Astrocyte (in vitro differentiated cells and primary cell): ENCODE measurements around the gene ZNF593. TPM values are rescaled to one million over a fixed set of nuclear protein-coding genes. Genes with fewer than 3 reads are reported as not detected.

Source experiments
- DNase-seq: peaks from one replicate; pipeline ENCODE4 v3.0.0-alpha.2; 2010; ENCODE audit warnings: low read depth
- FAIRE-seq: peaks from 2 replicates; lab custom pipeline; 2011; peaks lifted over from hg19 to GRCh38; lab: Jason Lieb, UNC
- H2AFZ ChIP-seq: 2 replicates; pipeline ENCODE4 v1.6.0; 2012; ENCODE audit warnings: low read depth, low read length, inconsistent platforms
- H3K27ac ChIP-seq: 2 replicates; pipeline ENCODE4 v1.5.1; 2011; ENCODE audit warnings: low read depth, low read length, inconsistent platforms
- H3K27me3 ChIP-seq: 2 replicates; pipeline ENCODE4 v1.6.0; 2011; ENCODE audit warnings: low read length, inconsistent platforms; ENCODE audit not compliant: insufficient read depth
- H3K36me3 ChIP-seq: 2 replicates; pipeline ENCODE4 v1.5.1; 2011; ENCODE audit warnings: low read length, inconsistent platforms; ENCODE audit not compliant: insufficient read depth
- H3K4me1 ChIP-seq: 2 replicates; pipeline ENCODE4 v1.5.1; 2011; ENCODE audit warnings: low read length, inconsistent platforms; ENCODE audit not compliant: insufficient read depth
- H3K4me2 ChIP-seq: 2 replicates; pipeline ENCODE4 v1.6.0; 2012; ENCODE audit warnings: low read length, inconsistent platforms
- H3K4me3 ChIP-seq: 2 replicates; pipeline ENCODE4 v1.5.1; 2011; ENCODE audit warnings: low read depth, mild to moderate bottlenecking, low read length, inconsistent platforms; ENCODE audit not compliant: insufficient read depth
- H3K79me2 ChIP-seq: 2 replicates; pipeline ENCODE4 v1.6.0; 2012; ENCODE audit warnings: mild to moderate bottlenecking, low read length, inconsistent platforms; ENCODE audit not compliant: insufficient read depth
- H3K9ac ChIP-seq: 2 replicates; pipeline ENCODE4 v1.6.0; 2012; ENCODE audit warnings: mild to moderate bottlenecking, low read length, inconsistent platforms
- H3K9me3 ChIP-seq: 2 replicates; pipeline ENCODE4 v1.5.1; 2012; ENCODE audit warnings: low read depth, mild to moderate bottlenecking, low read length, inconsistent platforms; ENCODE audit not compliant: insufficient read depth
- H4K20me1 ChIP-seq: 2 replicates; pipeline ENCODE4 v1.6.0; 2012; ENCODE audit warnings: low read length, inconsistent platforms; ENCODE audit not compliant: insufficient read depth
- H3K27ac Mint-ChIP-seq: one replicate; pipeline ENCODE4 v1.8.0; 2021; ENCODE audit warnings: mild to moderate bottlenecking, mixed read lengths; ENCODE audit not compliant: unreplicated experiment
- H3K27me3 Mint-ChIP-seq: one replicate; pipeline ENCODE4 v1.8.0; 2021; ENCODE audit warnings: low read depth, mixed read lengths; ENCODE audit not compliant: unreplicated experiment
- H3K36me3 Mint-ChIP-seq: one replicate; pipeline ENCODE4 v1.8.0; 2021; ENCODE audit warnings: low read depth, mixed read lengths; ENCODE audit not compliant: unreplicated experiment
- H3K4me1 Mint-ChIP-seq: one replicate; pipeline ENCODE4 v1.8.0; 2021; ENCODE audit warnings: low read depth, mixed read lengths; ENCODE audit not compliant: unreplicated experiment
- H3K4me3 Mint-ChIP-seq: one replicate; pipeline ENCODE4 v1.8.0; 2021; ENCODE audit warnings: mild to moderate bottlenecking, moderate library complexity, mixed read lengths; ENCODE audit not compliant: unreplicated experiment
- H3K9me3 Mint-ChIP-seq: one replicate; pipeline ENCODE4 v1.8.0; 2021; ENCODE audit warnings: mild to moderate bottlenecking, mixed read lengths; ENCODE audit not compliant: unreplicated experiment
- EZH2 ChIP-seq: IDR thresholded peaks from 2 replicates; pipeline ENCODE4 v1.6.1; 2012; ENCODE audit warnings: mild to moderate bottlenecking, low read length, inconsistent platforms; ENCODE audit not compliant: insufficient read depth
- total RNA-seq: library from RNA; stranded (reverse); gene quantifications from 2 replicates; pipeline ENCODE4 v1.2.1, GENCODE V29; 2021
- TF ChIP-seq, protein P1 (sequence below): IDR thresholded peaks from 2 replicates; pipeline ENCODE4 v1.5.1; 2011; ENCODE audit warnings: low read depth, mild to moderate bottlenecking, inconsistent platforms, low read length, moderate library complexity; ENCODE audit not compliant: insufficient read depth

ZNF593 gene
- total RNA-seq, 1 donor from 2014 or later = 34.4 TPM

DNA sequence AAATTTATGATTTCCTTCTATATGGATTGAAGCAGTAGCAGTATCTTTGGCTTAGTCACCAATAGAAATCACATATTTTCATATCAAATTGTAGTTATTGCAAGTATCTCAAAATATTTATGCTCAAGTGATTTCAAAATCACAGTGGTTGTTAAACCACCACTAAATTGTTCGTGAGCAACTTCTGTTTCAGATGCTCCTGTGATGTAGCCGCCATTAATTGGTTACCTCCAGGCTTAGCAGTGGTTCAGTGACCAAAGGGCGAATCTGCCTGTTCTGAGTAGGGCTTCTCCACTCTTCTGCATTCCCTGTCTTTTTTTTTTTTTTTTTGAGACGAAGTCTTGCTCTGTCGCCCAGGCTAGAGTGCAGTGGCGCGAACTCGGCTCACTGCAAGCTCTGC lies 5.6 kb downstream of the ZNF593 start:
- Histone ChIP-seq H3K9me3 (no peaks in the 10 kb centered on the region), H4K20me1 (no peaks in the 10 kb centered on the region), H3K4me3 (no peak overlapping the region), H3K79me2 (peaks cover 14% of the 10 kb centered on the region), H3K36me3 (no peaks in the 10 kb centered on the region), H2AFZ (no peak overlapping the region), H3K27me3 (no peaks in the 10 kb centered on the region), H3K4me2 (no peak overlapping the region), H3K27ac (no peak overlapping the region), H3K4me1 (peaks cover 6% of the 10 kb centered on the region), H3K9ac (no peak overlapping the region)
- H3K27me3 Mint-ChIP-seq = no peaks in the 10 kb centered on the region
- no peak overlapping the region for H3K4me3 Mint-ChIP-seq
- no peak for TF ChIP-seq EZH2
- TF ChIP-seq, protein P1, sequence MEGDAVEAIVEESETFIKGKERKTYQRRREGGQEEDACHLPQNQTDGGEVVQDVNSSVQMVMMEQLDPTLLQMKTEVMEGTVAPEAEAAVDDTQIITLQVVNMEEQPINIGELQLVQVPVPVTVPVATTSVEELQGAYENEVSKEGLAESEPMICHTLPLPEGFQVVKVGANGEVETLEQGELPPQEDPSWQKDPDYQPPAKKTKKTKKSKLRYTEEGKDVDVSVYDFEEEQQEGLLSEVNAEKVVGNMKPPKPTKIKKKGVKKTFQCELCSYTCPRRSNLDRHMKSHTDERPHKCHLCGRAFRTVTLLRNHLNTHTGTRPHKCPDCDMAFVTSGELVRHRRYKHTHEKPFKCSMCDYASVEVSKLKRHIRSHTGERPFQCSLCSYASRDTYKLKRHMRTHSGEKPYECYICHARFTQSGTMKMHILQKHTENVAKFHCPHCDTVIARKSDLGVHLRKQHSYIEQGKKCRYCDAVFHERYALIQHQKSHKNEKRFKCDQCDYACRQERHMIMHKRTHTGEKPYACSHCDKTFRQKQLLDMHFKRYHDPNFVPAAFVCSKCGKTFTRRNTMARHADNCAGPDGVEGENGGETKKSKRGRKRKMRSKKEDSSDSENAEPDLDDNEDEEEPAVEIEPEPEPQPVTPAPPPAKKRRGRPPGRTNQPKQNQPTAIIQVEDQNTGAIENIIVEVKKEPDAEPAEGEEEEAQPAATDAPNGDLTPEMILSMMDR = no peak
- peaks cover 6% of the 10 kb centered on the region for H3K4me1 Mint-ChIP-seq
- H3K9me3 Mint-ChIP-seq = no peaks in the 10 kb centered on the region
- FAIRE-seq = no peak
- DNase-seq = no peak
- no peak overlapping the region for H3K27ac Mint-ChIP-seq
- H3K36me3 Mint-ChIP-seq = no peaks in the 10 kb centered on the region

DNA sequence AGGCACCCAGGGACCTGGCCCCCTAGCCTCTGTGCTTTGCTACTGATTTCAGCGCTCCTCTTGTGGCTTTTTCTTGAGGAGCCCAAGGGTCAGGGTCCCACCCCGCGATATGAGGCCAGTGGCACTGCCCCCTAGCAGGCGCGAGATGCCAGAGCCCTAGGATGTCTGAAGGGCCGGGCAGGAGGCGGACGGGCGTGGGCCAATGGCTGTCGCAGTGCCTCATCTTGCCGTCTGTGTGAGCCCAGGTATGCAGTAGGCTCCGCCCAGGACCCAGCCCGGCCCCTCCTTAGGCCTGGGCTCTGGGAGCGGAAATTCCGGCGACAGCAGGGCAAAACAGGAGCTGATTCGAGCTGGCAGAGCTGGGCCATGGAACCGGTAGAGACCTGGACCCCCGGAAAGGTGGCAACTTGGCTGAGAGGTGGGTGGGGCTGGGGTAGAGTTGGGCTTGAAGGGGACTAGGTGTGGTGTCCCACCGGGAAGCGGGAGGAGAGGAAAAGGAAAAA lies 7.5 kb downstream of the ZNF593 start, which contains the start of gene CNKSR1:
Gene CNKSR1, plus strand, starts transcription at position 310 of the 503 bp plus-strand sequence. Its CDS starts 57 bp downstream, at position 367.
- Mint-ChIP-seq H3K4me3 (peak within 1 kb of the TSS; percentile 80), H3K4me1 (peaks cover 10% of the 10 kb centered on the region), H3K27ac (peak within 1 kb of the TSS; percentile 18), H3K9me3 (no peaks in the 10 kb centered on the region), H3K36me3 (peaks cover 4% of the 10 kb centered on the region), H3K27me3 (no peaks in the 10 kb centered on the region)
- DNase-seq (no peak), FAIRE-seq (no peak)
- Histone ChIP-seq H3K79me2 (no peaks in the 10 kb centered on the region), H3K9ac (no peak within 1 kb of the TSS), H3K4me1 (no peaks in the 10 kb centered on the region), H2AFZ (no peak within 1 kb of the TSS), H3K27me3 (no peaks in the 10 kb centered on the region), H3K27ac (no peak within 1 kb of the TSS), H3K9me3 (no peaks in the 10 kb centered on the region), H3K4me3 (no peak within 1 kb of the TSS), H3K4me2 (no peak within 1 kb of the TSS), H3K36me3 (no peaks in the 10 kb centered on the region), H4K20me1 (no peaks in the 10 kb centered on the region)
- TF ChIP-seq, protein P1 = no peak
- no peak for TF ChIP-seq EZH2

DNA sequence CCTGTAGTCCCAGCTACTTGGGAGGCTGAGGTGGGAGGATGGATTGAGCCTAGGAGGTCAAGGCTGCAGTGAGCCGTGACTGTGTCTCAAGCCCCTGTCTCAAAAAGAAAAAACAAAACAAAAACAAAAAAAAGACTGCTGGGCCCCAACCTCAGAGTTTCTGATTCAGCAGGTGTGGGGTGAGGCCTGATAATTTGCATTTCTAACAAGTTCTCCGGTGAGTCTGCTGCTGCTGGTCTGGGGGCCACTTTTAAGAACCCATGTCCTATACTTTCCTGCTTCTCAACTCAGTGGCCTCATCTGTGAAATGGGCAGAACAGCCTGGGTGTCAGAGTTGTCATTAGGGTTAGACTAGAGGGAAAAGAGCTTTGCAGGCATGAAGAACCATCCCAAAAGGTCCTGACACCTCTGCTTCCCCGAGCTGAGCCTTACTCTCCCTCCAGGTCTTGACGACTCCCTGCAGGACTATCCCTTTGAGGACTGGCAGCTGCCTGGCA lies 10.3 kb downstream of the ZNF593 start:
- Histone ChIP-seq H3K4me3 (no peak overlapping the region), H2AFZ (no peak overlapping the region), H3K4me2 (no peak overlapping the region), H3K4me1 (no peaks in the 10 kb centered on the region), H3K27ac (no peak overlapping the region), H3K9me3 (no peaks in the 10 kb centered on the region), H3K79me2 (no peaks in the 10 kb centered on the region), H3K36me3 (no peaks in the 10 kb centered on the region), H4K20me1 (no peaks in the 10 kb centered on the region), H3K9ac (no peak overlapping the region), H3K27me3 (no peaks in the 10 kb centered on the region)
- no peak for TF ChIP-seq EZH2
- TF ChIP-seq, protein P1 = no peak
- H3K27me3 Mint-ChIP-seq = no peaks in the 10 kb centered on the region
- peaks cover 4% of the 10 kb centered on the region for H3K36me3 Mint-ChIP-seq
- no peak for FAIRE-seq
- no peak overlapping the region for H3K4me3 Mint-ChIP-seq
- H3K9me3 Mint-ChIP-seq = no peaks in the 10 kb centered on the region
- H3K4me1 Mint-ChIP-seq = peaks cover 10% of the 10 kb centered on the region
- no peak for DNase-seq
- no peak overlapping the region for H3K27ac Mint-ChIP-seq
